GM12878 (cell line): Measurements from ENCODE around the gene COL4A1. TPM values are rescaled to one million over a fixed set of nuclear protein-coding genes. Genes with fewer than 3 reads are reported as not detected.

Source experiments
- ATAC-seq: fragments of 200-7000 bp; cut with Tn5 transposase; 3 replicates; pipeline ENCODE4 v1.9.1; 2020; ENCODE audit warnings: mild to moderate bottlenecking, moderate library complexity
- BruUV-seq: library from RNA; stranded (reverse); fragments of 400-500 nt; replicated peaks from 2 replicates; lab custom pipeline; 2021; lab: Mats Ljungman, UMichigan
- CTCF ChIA-PET: fragments of 300-600 bp; sonication (Branson Sonifier 250); formaldehyde crosslinking; extraction: SDS; loops from one replicate; lab custom pipeline; 2021; ENCODE audit warnings: inconsistent platforms; lab: Yijun Ruan, JAX
- POLR2A ChIA-PET: fragments of 350-600 bp; formaldehyde crosslinking; extraction: SDS; loops from one replicate; lab custom pipeline; 2021; ENCODE audit warnings: inconsistent platforms; lab: Charles Lee
- RAD21 ChIA-PET: fragments of 300-600 bp; sonication (Branson Sonifier 250); formaldehyde crosslinking; loops from one replicate; lab custom pipeline; 2023; ENCODE audit warnings: antibody characterized with exemption; ENCODE audit not compliant: unreplicated experiment; lab: Charles Lee
- SMC1A ChIA-PET: fragments of 300-600 bp; sonication (Branson Sonifier 250); formaldehyde crosslinking; loops from one replicate; lab custom pipeline; 2023; ENCODE audit not compliant: unreplicated experiment, uncharacterized antibody; lab: Charles Lee
- DNase-seq: peaks from one replicate; pipeline ENCODE4 v3.0.0-alpha.2; 2011; ENCODE audit warnings: low read depth, low spot score
- FAIRE-seq: peaks from 3 replicates; lab custom pipeline; 2011; peaks lifted over from hg19 to GRCh38; lab: Jason Lieb, UNC
- H2AFZ ChIP-seq: 2 replicates; pipeline ENCODE4 v1.6.0; 2011; ENCODE audit warnings: low read depth, low read length, control low read depth; ENCODE audit not compliant: control insufficient read depth
- H3K27ac ChIP-seq: 2 replicates; pipeline ENCODE4 v1.5.1; 2011; ENCODE audit warnings: control low read depth; ENCODE audit not compliant: control insufficient read depth, insufficient read depth
- H3K27me3 ChIP-seq, 2 experiments: replicated peaks in 1 of 2; 2 replicates each; pipeline versions ENCODE4 v1.6.0 to v1.6.1; 2011; ENCODE audit warnings: low read length in 1 of 2; ENCODE audit not compliant: control insufficient read depth in 2 of 2, insufficient read depth in 2 of 2
- H3K36me3 ChIP-seq, 2 experiments: 2 replicates each; pipeline ENCODE4 v1.5.1; 2011; ENCODE audit warnings: low read length in 1 of 2; ENCODE audit not compliant: control insufficient read depth in 2 of 2, insufficient read depth in 2 of 2
- H3K4me1 ChIP-seq: 2 replicates; pipeline ENCODE4 v1.6.1; 2011; ENCODE audit warnings: mild to moderate bottlenecking, low read length, moderate library complexity, mixed read lengths; ENCODE audit not compliant: control insufficient read depth, insufficient read depth
- H3K4me2 ChIP-seq: 2 replicates; pipeline ENCODE4 v1.6.0; 2011; ENCODE audit warnings: control low read depth; ENCODE audit not compliant: control insufficient read depth, insufficient read depth
- H3K4me3 ChIP-seq: fragments of 200-600 bp; sonication (generic); 2 replicates; pipeline ENCODE4 v1.5.1; 2016
- H3K79me2 ChIP-seq: 2 replicates; pipeline ENCODE4 v1.6.0; 2011; ENCODE audit warnings: low read length; ENCODE audit not compliant: control insufficient read depth, insufficient read depth
- H3K9ac ChIP-seq: 2 replicates; pipeline ENCODE4 v1.8.0; 2011; ENCODE audit warnings: low read length, control low read depth, mixed read lengths; ENCODE audit not compliant: control insufficient read depth, insufficient read depth
- H3K9me3 ChIP-seq: replicated peaks from 3 replicates; pipeline ENCODE4 v1.5.1; 2011; ENCODE audit warnings: mild to moderate bottlenecking, low read length; ENCODE audit not compliant: control insufficient read depth, insufficient read depth
- H4K20me1 ChIP-seq: 2 replicates; pipeline ENCODE4 v1.6.0; 2011; ENCODE audit not compliant: control insufficient read depth, insufficient read depth
- CHD2 ChIP-seq: IDR thresholded peaks from 2 replicates; pipeline ENCODE4 v1.6.1; 2011; ENCODE audit warnings: low read depth, low read length, improper control_type of control experiment, borderline replicate concordance
- DPF2 ChIP-seq: fragments of 450-650 bp; IDR thresholded peaks from 2 replicates; pipeline ENCODE4 v1.6.1; 2017; ENCODE audit warnings: mild to moderate bottlenecking
- GABPA ChIP-seq: IDR thresholded peaks from 2 replicates; pipeline ENCODE4 v1.6.1; 2014; ENCODE audit warnings: antibody characterized with exemption, low read depth, mild to moderate bottlenecking, inconsistent platforms
- HCFC1 ChIP-seq: fragments of 150-350 bp; IDR thresholded peaks from 2 replicates; pipeline ENCODE4 v1.6.1; 2014; ENCODE audit warnings: low read length
- HDAC6 ChIP-seq: fragments of 200-600 bp; sonication (generic); IDR thresholded peaks from one replicate; pipeline ENCODE4 v1.8.0; 2017; ENCODE audit warnings: antibody characterized with exemption; ENCODE audit not compliant: unreplicated experiment
- HDGF ChIP-seq: fragments of 450-650 bp; IDR thresholded peaks from 2 replicates; pipeline ENCODE4 v1.6.1; 2016; ENCODE audit warnings: antibody characterized with exemption
- KLF5 ChIP-seq: fragments of 450-650 bp; IDR thresholded peaks from 2 replicates; pipeline ENCODE4 v1.6.1; 2014; ENCODE audit warnings: mild to moderate bottlenecking; ENCODE audit not compliant: partially characterized antibody
- SMARCA5 ChIP-seq: fragments of 450-650 bp; IDR thresholded peaks from 2 replicates; pipeline ENCODE4 v1.6.1; 2017; ENCODE audit warnings: mild to moderate bottlenecking
- whole genome bisulfite sequencing: methylation state at CpG from one replicate; pipeline ENCODE4 v1.1.6; 2016; ENCODE audit warnings: low lambda C conversion rate; ENCODE audit not compliant: insufficient replicate concordance, insufficient coverage; ENCODE audit errors: missing lambda C conversion rate; 5-methylcytosine and 5-hydroxymethylcytosine counted together
- in situ Hi-C: fragments of 300-500 bp; cut with MboI; formaldehyde crosslinking; loops from 9 replicates; pipeline ENCODE4 v1.14.3; 2018; ENCODE audit warnings: mixed read lengths
- intact Hi-C: fragments of 100-400 bp; cut with micrococcal nuclease; formaldehyde crosslinking; loops from one replicate; pipeline ENCODE4 v1.14.2; 2022; ENCODE audit not compliant: unreplicated experiment
- polyA plus RNA-seq, 11 experiments: library from polyadenylated mRNA; depleted of rRNA in 4 of 11; unstranded in 6 of 11; stranded (reverse) in 5 of 11; fragments of >200 nt; fragmentation: Nextera tagmentation in 4 of 11; fragmentation: Illumina TruSeq in 1 of 11; extraction: Ambion mirVana in 4 of 11; extraction: Trizol in 1 of 11; gene quantifications; 1 replicate in 1 of 11; 2 replicates in 10 of 11; pipeline versions ENCODE4 v1.2.1 to v1.2.3, GENCODE V29; 2011 to 2016; ENCODE audit warnings: inconsistent platforms in 2 of 11, missing spikeins in 2 of 11, low read depth in 1 of 11
- total RNA-seq, 4 experiments: library from RNA; depleted of rRNA in 3 of 4; stranded (reverse); fragments of >200 nt in 3 of 4; fragmentation: Illumina TruSeq in 1 of 4; extraction: Trizol in 1 of 4; gene quantifications; 2 replicates each; pipeline versions ENCODE4 v1.2.1 to v1.2.3, GENCODE V29; 2013 to 2021
- TF ChIP-seq, protein P1 (sequence below): fragments of 450-650 bp; IDR thresholded peaks from 2 replicates; pipeline ENCODE4 v1.6.1; 2017; ENCODE audit warnings: mild to moderate bottlenecking
- TF ChIP-seq, protein P2 (sequence below): IDR thresholded peaks from 2 replicates; pipeline ENCODE4 v1.6.1; 2012; ENCODE audit warnings: mild to moderate bottlenecking, low read depth, low read length
- TF ChIP-seq, protein P3 (sequence below): fragments of 450-650 bp; IDR thresholded peaks from 2 replicates; pipeline ENCODE4 v1.6.1; 2016; ENCODE audit warnings: mild to moderate bottlenecking, moderate library complexity, borderline replicate concordance
- TF ChIP-seq, protein P4 (sequence below): IDR thresholded peaks from 2 replicates; pipeline ENCODE4 v1.6.1; 2012; ENCODE audit warnings: low read depth, low read length, improper control_type of control experiment

COL4A1 gene
- total and polyA plus RNA-seq, 10 of the 15 experiments (the other 5 are each of a cell fraction or from before 2014, with no cell fraction given): 0.07 to 0.31 (median 0.13) TPM; not detected in 6

DNA sequence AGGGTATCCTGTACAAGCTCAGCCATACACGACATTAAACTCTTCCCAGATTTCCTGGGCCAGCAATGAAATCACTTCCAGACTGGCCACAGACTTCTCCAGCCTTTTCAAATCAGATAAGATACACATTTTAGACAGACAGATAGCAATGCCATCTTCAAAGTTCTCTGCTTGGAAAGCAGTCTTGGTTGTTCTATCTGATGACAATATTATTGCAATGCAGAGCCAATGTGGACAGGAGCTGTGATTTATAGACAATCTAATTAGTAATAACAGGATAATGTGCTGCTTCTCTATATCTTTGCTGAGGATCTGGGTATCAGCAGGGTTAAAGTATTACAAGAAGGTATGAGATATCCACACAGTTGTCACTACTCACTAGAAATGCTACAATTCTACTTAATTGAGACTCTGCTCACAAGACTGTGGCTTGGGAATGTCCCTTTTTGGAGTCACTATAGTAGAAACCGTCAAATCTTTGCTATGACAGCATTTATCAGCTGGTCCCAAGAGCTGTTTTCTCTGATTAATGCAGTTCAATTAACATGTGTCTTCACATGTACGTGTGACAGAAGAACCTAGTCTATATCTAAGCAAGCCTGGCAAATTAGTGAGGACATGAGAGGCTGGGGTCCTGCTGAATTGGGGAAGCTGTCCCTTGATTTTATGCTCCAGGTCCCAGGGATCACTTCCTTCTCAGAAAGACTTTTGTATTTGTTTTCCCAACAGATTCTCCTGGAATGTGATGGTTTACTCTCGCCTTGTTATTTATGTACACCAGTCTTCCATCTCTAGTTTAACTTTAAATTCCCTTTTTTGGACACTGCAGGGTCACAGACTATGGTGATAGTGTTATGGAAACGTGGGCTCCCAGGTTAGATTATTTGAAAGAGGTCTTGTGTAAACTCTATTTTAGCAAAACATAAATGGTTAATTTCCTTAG lies 68.8 kb downstream of the COL4A1 start:
- Histone ChIP-seq H3K4me3 (no peak overlapping the region), H4K20me1 (no peaks in the 10 kb centered on the region), H3K27ac (no peak overlapping the region), H3K79me2 (no peaks in the 10 kb centered on the region), H2AFZ (no peak overlapping the region), H3K9ac (no peak overlapping the region), H3K36me3 (no peaks in the 10 kb centered on the region), H3K4me2 (no peak overlapping the region), H3K27me3 (peaks cover 4 to 5% of the 10 kb centered on the region in 2 experiments; a peak in 2 of 4 replicates), H3K9me3 (no peaks in the 10 kb centered on the region), H3K4me1 (no peaks in the 10 kb centered on the region)
- 6% methylated on average over 5 of the region's 5 CpGs for WGBS
- DNase-seq (no peak), FAIRE-seq (no peak), ATAC-seq (no peak)
- POLR2A ChIA-PET: no interaction called here
- CTCF ChIA-PET: interaction anchor here (1.2 to 3.7 kb wide), 3 partner anchors 12 to 206 kb away, joined by 3 to 15 read pairs (median 5); no protein-coding TSS in a partner anchor
- RAD21 ChIA-PET: no interaction called here
- intact Hi-C loops: no loop called here
- SMC1A ChIA-PET: interaction anchor here (0.9 to 1.4 kb wide), 3 partner anchors 174 to 206 kb away, joined by 3 to 5 read pairs (median 4); no protein-coding TSS in a partner anchor
- no TSS peak for BruUV-seq
- in situ Hi-C loops: no loop called here
- TF ChIP-seq, protein P1, sequence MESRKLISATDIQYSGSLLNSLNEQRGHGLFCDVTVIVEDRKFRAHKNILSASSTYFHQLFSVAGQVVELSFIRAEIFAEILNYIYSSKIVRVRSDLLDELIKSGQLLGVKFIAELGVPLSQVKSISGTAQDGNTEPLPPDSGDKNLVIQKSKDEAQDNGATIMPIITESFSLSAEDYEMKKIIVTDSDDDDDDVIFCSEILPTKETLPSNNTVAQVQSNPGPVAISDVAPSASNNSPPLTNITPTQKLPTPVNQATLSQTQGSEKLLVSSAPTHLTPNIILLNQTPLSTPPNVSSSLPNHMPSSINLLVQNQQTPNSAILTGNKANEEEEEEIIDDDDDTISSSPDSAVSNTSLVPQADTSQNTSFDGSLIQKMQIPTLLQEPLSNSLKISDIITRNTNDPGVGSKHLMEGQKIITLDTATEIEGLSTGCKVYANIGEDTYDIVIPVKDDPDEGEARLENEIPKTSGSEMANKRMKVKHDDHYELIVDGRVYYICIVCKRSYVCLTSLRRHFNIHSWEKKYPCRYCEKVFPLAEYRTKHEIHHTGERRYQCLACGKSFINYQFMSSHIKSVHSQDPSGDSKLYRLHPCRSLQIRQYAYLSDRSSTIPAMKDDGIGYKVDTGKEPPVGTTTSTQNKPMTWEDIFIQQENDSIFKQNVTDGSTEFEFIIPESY: no peak
- TF ChIP-seq KLF5: no peak
- TF ChIP-seq, protein P2, sequence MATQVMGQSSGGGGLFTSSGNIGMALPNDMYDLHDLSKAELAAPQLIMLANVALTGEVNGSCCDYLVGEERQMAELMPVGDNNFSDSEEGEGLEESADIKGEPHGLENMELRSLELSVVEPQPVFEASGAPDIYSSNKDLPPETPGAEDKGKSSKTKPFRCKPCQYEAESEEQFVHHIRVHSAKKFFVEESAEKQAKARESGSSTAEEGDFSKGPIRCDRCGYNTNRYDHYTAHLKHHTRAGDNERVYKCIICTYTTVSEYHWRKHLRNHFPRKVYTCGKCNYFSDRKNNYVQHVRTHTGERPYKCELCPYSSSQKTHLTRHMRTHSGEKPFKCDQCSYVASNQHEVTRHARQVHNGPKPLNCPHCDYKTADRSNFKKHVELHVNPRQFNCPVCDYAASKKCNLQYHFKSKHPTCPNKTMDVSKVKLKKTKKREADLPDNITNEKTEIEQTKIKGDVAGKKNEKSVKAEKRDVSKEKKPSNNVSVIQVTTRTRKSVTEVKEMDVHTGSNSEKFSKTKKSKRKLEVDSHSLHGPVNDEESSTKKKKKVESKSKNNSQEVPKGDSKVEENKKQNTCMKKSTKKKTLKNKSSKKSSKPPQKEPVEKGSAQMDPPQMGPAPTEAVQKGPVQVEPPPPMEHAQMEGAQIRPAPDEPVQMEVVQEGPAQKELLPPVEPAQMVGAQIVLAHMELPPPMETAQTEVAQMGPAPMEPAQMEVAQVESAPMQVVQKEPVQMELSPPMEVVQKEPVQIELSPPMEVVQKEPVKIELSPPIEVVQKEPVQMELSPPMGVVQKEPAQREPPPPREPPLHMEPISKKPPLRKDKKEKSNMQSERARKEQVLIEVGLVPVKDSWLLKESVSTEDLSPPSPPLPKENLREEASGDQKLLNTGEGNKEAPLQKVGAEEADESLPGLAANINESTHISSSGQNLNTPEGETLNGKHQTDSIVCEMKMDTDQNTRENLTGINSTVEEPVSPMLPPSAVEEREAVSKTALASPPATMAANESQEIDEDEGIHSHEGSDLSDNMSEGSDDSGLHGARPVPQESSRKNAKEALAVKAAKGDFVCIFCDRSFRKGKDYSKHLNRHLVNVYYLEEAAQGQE: no peak
- TF ChIP-seq HDGF: no peak
- TF ChIP-seq SMARCA5: no peak
- no peak for TF ChIP-seq HDAC6
- TF ChIP-seq CHD2: no peak
- TF ChIP-seq, protein P3, sequence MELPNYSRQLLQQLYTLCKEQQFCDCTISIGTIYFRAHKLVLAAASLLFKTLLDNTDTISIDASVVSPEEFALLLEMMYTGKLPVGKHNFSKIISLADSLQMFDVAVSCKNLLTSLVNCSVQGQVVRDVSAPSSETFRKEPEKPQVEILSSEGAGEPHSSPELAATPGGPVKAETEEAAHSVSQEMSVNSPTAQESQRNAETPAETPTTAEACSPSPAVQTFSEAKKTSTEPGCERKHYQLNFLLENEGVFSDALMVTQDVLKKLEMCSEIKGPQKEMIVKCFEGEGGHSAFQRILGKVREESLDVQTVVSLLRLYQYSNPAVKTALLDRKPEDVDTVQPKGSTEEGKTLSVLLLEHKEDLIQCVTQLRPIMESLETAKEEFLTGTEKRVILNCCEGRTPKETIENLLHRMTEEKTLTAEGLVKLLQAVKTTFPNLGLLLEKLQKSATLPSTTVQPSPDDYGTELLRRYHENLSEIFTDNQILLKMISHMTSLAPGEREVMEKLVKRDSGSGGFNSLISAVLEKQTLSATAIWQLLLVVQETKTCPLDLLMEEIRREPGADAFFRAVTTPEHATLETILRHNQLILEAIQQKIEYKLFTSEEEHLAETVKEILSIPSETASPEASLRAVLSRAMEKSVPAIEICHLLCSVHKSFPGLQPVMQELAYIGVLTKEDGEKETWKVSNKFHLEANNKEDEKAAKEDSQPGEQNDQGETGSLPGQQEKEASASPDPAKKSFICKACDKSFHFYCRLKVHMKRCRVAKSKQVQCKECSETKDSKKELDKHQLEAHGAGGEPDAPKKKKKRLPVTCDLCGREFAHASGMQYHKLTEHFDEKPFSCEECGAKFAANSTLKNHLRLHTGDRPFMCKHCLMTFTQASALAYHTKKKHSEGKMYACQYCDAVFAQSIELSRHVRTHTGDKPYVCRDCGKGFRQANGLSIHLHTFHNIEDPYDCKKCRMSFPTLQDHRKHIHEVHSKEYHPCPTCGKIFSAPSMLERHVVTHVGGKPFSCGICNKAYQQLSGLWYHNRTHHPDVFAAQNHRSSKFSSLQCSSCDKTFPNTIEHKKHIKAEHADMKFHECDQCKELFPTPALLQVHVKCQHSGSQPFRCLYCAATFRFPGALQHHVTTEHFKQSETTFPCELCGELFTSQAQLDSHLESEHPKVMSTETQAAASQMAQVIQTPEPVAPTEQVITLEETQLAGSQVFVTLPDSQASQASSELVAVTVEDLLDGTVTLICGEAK: no peak
- TF ChIP-seq DPF2: no peak
- no peak for TF ChIP-seq HCFC1
- no peak for TF ChIP-seq GABPA
- TF ChIP-seq, protein P4, sequence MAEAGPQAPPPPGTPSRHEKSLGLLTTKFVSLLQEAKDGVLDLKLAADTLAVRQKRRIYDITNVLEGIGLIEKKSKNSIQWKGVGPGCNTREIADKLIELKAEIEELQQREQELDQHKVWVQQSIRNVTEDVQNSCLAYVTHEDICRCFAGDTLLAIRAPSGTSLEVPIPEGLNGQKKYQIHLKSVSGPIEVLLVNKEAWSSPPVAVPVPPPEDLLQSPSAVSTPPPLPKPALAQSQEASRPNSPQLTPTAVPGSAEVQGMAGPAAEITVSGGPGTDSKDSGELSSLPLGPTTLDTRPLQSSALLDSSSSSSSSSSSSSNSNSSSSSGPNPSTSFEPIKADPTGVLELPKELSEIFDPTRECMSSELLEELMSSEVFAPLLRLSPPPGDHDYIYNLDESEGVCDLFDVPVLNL: no peak
